ENCODE data around the gene SPTBN4.
"Not testable (repeated sequence)": the region's sequence is repeated elsewhere in the genome, so short reads cannot be mapped to it uniquely, and the experiment has no call there.

Gene SPTBN4

DNA sequence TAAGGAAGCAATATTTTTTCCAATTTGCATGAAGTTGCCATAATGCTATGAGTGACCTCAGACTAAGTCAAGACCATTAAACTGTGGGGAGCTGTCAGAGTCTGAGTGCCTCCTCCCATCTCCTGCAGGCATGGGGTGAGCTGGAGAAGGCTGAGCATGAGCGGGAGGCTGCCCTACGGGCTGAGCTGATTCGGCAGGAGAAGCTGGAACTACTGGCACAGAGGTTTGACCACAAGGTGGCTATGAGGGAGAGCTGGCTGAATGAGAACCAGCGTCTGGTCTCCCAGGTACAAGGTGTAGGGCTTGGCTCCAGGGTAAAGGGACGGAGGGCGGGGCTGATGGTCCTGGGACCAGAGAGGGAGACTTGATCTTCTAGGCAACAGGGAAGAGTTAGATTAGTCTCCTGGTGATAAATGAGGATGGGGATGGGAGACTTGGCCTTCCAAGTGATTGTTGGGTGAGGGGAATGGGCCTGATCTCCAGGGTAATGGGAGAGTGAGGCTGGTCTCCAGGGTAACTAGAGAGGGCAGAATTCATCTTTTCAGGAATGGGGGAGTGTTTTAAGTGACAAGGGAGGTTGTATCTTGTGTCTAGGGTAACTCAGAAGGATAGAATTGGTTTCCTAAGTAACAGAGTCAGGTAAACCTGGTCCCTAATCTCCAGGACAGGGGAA, 36.0 kb downstream of the SPTBN4 start:
- DNase-seq (ENCODE audit: low read depth in 2 of 2): no peak

- DNase-seq (ENCODE audit: low read depth in 2 of 2): no peak
These were observed 36.5 kb downstream of the SPTBN4 start for GRCh38 chr19:40503320-40503695.

- no peak for DNase-seq (ENCODE audit: low read depth in 2 of 2)
These were observed 39.3 kb downstream of the SPTBN4 start for GRCh38 chr19:40506099-40506498.

DNA sequence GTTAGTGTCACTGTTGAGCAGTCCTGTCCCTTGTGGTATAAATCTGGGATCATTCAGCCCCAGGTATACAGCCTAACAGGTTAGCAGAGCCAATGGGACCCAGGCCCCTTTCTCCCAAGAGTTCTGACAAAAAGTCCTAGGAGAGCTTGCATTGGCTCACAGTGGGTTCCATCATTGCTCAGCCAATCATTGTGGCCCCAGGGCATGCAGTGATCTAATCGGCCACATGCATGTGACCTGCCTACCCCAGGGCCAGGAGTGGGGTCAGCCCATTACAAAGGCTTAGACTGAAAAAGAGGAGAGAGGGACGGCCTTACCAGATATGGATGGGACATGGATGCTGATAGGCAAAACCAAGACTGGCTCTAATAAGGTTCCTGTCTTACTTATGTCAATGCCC, 41.1 kb downstream of the SPTBN4 start:
- no peak for DNase-seq (ENCODE audit: low read depth in 2 of 2)

GRCh38 chr19:40508739-40509260, 42.0 kb downstream of the SPTBN4 start:
- no peak for DNase-seq (ENCODE audit: low read depth in 2 of 2)

GRCh38 chr19:40510526-40511115, 43.8 kb downstream of the SPTBN4 start:
- no peak for DNase-seq (ENCODE audit: low read depth in 2 of 2)

GRCh38 chr19:40511487-40511886, 44.7 kb downstream of the SPTBN4 start:
- no peak for DNase-seq (ENCODE audit: low read depth in 2 of 2)

DNA sequence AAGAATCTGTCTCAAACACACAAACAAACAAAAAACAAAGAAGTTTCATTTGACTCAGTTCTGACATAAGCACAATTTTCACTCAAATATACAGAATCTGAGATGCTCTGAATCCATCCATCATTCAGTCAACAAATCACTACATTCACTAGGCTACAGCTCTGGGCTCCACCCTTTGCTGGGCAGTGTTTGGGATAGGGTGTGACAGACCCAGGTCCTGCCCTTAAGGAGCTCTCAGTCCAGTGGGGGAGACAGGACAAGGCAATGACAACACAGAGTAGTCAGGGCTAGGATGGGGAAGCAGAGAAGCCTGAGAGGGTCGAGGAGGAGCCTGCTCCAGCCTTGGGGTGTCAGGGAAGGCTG, 45.3 kb downstream of the SPTBN4 start:
- no peak for DNase-seq (ENCODE audit: low read depth in 2 of 2)

DNA sequence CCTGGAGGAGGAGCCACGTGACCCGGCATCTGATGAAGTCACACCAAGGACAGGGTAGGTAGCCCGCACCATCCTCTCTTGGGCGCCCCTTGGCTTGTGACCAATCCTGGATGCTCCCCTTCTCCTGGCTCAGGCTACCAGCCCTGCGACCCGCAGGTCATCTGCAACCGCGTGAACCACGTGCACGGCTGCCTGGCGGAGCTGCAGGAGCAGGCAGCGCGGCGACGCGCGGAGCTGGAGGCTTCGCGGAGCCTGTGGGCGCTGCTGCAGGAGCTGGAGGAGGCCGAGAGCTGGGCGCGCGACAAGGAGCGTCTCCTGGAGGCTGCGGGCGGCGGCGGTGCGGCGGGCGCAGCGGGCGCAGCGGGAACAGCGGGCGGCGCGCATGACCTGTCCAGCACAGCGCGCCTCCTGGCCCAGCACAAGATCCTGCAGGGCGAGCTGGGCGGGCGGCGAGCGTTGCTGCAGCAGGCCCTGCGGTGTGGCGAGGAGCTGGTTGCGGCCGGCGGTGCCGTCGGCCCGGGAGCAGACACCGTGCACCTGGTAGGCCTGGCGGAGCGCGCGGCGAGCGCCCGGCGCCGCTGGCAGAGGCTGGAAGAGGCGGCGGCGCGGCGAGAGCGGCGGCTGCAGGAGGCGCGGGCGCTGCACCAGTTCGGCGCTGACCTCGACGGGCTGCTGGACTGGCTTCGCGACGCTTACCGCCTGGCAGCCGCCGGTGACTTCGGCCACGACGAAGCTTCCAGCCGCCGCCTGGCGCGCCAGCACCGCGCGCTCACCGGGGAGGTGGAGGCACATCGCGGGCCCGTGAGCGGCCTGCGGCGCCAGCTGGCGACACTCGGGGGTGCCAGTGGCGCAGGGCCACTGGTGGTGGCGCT, 45.9 kb downstream of the SPTBN4 start:
- DNase-seq (ENCODE audit: low read depth in 2 of 2): no peak

DNA sequence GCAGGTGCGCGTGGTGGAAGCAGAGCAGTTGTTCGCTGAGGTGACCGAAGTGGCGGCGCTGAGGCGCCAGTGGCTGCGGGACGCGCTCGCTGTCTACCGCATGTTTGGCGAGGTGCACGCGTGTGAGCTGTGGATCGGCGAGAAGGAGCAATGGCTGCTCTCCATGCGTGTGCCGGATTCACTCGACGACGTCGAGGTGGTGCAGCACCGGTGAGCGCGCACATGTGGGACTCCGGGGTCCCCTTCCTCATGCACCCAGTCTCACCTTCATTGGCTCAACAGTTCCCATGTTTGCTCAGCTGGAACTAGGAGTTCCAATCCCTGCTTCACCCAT, 46.5 kb downstream of the SPTBN4 start:
- DNase-seq (ENCODE audit: low read depth in 2 of 2): no peak

GRCh38 chr19:40513741-40514315, 47.0 kb downstream of the SPTBN4 start:
- no peak for DNase-seq (ENCODE audit: low read depth in 2 of 2)

- DNase-seq (ENCODE audit: low read depth in 2 of 2): no peak
These were observed 50.4 kb downstream of the SPTBN4 start for GRCh38 chr19:40517248-40517647.

- no peak for DNase-seq (ENCODE audit: low read depth in 2 of 2)
These were observed 52.8 kb downstream of the SPTBN4 start for GRCh38 chr19:40519352-40520322.

DNA sequence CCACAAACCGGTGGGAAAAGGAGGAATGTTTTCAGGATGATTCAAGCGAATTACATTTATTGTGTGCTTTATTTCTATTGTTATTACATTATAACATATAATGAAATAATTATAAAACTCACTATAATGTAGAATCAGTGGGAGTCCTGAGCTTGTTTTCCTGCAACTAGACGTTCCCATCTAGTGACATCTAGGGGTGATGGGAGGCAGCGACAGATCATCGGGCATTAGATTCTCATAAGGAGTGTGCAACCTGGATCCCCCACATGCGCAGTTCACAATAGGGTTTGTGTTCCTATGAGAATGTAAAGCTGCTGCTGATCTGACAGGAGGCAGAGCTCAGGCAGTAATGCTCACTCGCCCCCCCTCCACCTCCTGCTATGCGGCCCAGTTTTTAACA, 54.5 kb downstream of the SPTBN4 start:
- DNase-seq (ENCODE audit: low read depth in 2 of 2): no peak

- not testable (repeated sequence) for DNase-seq (ENCODE audit: low read depth in 2 of 2)
These were observed 55.1 kb downstream of the SPTBN4 start for GRCh38 chr19:40521900-40522299.

DNA sequence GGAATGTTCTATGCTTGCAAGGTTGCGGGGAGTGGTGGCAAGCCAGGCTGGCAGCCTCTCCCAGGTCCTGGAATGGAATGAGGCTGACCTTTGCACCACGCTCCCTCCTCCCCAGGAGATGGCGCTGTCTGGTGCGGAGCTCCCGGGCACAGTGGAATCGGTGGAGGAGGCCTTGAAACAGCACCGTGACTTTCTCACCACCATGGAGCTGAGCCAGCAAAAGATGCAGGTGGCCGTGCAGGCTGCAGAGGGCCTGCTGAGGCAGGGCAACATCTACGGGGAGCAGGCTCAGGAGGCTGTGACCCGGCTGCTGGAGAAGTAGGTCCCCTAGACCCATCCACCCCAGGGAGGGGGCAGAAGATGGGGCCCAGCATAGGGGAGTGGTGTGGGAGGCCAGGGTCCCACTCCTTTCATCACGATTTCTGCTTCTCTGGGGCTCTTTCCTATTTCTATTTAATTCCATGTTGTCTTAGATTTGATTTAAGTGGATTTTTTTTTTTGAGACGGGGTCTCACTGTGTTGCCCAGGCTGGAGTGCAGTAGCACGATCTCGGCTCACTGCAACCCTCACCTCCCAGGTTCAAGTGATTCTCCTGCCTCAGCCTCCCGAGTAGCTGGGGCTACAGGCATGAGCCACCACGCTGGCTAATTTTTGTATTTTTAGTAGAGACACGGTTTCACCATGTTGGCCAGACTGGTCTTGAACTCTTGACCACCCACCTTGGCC, 56.7 kb downstream of the SPTBN4 start:
- DNase-seq (ENCODE audit: low read depth in 2 of 2): no peak

DNA sequence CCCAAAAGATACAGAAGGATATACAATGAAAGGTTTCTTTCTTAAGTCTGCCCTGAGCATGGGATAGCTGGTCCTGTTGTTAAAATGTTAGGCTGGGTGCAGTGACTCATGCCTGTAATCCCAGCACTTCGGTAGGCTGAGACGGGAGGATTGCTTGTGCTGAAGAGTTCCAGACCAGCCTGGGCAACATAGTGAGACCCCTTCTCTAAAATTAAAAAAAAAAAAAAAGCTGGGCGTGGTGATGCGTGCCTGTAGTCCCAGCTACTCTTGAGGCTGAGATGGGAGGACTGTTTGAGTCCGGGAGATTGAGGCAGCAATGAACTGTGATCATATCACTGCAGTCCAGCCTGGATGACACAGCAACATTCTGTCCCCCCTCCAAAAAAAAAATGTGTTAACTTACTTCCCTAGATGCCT, 57.3 kb downstream of the SPTBN4 start:
- no peak for DNase-seq (ENCODE audit: low read depth in 2 of 2)

- DNase-seq (ENCODE audit: low read depth in 2 of 2): no peak
These were observed 57.9 kb downstream of the SPTBN4 start for GRCh38 chr19:40524655-40525054.

GRCh38 chr19:40525234-40526051, 58.6 kb downstream of the SPTBN4 start:
- DNase-seq (ENCODE audit: low read depth in 2 of 2): no peak

DNA sequence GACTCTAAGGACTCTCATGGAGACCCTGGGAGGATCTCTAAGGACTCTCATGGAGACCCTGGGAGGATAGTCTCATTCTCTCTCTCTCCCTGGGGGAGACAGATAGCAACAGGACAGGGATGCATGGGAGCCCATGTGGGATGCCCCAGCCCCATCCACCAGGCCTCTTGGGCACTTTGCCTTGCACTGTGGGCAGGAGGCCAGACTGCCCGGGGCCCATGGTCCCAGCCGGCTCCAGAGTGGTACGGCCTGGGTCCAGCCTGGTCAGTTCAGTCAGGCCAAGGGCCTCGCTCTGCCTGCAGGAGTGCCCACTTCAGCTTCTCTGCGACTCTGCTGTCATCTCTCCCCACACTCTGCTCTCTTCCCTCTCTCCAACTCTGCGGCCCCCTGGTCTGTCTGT, 61.3 kb downstream of the SPTBN4 start:
- no peak for DNase-seq (ENCODE audit: low read depth in 2 of 2)
